Measurements from ENCODE around the gene KIFC3.

The KIFC3 gene

GRCh38 chr16:57778658-57779057 lies 23.6 kb downstream of the KIFC3 start:
- Histone ChIP-seq H2AFZ (ENCODE audit: low read depth, low read length) (no peak overlapping the region), H3K79me2 (ENCODE audit: low read length) (no peaks in the 10 kb centered on the region), H3K27me3 (ENCODE audit: low read depth, low read length) (peaks cover 2% of the 10 kb centered on the region; the same call in 1 of the 2 replicates), H3K4me1 (ENCODE audit: low read length) (no peaks in the 10 kb centered on the region), H3K36me3 (replicated peaks; ENCODE audit: low read depth, low read length) (no peaks in the 10 kb centered on the region), H3K27ac (ENCODE audit: low read length) (no peak overlapping the region), H4K20me1 (ENCODE audit: insufficient read depth, low read length) (no peaks in the 10 kb centered on the region), H3K9ac (ENCODE audit: low read length) (no peak overlapping the region), H3K9me3 (ENCODE audit: insufficient read depth, low read length) (no peaks in the 10 kb centered on the region), H3K4me3 (ENCODE audit: low read length) (no peak overlapping the region), H3K4me2 (ENCODE audit: low read length) (no peak overlapping the region)
- no peak for TF ChIP-seq EZH2phosphoT487 (IDR thresholded peaks at IDR 0.05; ENCODE audit: low read depth)
- no peak for TF ChIP-seq CTCF (IDR thresholded peaks at IDR 0.05; ENCODE audit: low read depth, low read length)

GRCh38 chr16:57775661-57776469 lies 26.4 kb downstream of the KIFC3 start:
- TF ChIP-seq EZH2phosphoT487 (IDR thresholded peaks at IDR 0.05; ENCODE audit: low read depth): no peak
- TF ChIP-seq CTCF (IDR thresholded peaks at IDR 0.05; ENCODE audit: low read depth, low read length): peak; percentile 41
- no peaks in the 10 kb centered on the region for H4K20me1 ChIP-seq (ENCODE audit: insufficient read depth, low read length)
- no peaks in the 10 kb centered on the region for H3K36me3 ChIP-seq (replicated peaks; ENCODE audit: low read depth, low read length)
- no peak overlapping the region for H3K4me2 ChIP-seq (ENCODE audit: low read length)
- H3K4me3 ChIP-seq (ENCODE audit: low read length): no peak overlapping the region
- no peak overlapping the region for H3K27ac ChIP-seq (ENCODE audit: low read length)
- no peak overlapping the region for H2AFZ ChIP-seq (ENCODE audit: low read depth, low read length)
- no peak overlapping the region for H3K9ac ChIP-seq (ENCODE audit: low read length)
- no peaks in the 10 kb centered on the region for H3K79me2 ChIP-seq (ENCODE audit: low read length)
- H3K9me3 ChIP-seq (ENCODE audit: insufficient read depth, low read length): no peaks in the 10 kb centered on the region
- no peaks in the 10 kb centered on the region for H3K27me3 ChIP-seq (ENCODE audit: low read depth, low read length)
- H3K4me1 ChIP-seq (ENCODE audit: low read length): no peaks in the 10 kb centered on the region

- H3K27me3 ChIP-seq (ENCODE audit: low read depth, low read length): no peaks in the 10 kb centered on the region
- no peak overlapping the region for H3K27ac ChIP-seq (ENCODE audit: low read length)
- no peak for TF ChIP-seq CTCF (IDR thresholded peaks at IDR 0.05; ENCODE audit: low read depth, low read length)
- TF ChIP-seq EZH2phosphoT487 (IDR thresholded peaks at IDR 0.05; ENCODE audit: low read depth): no peak
- H3K9me3 ChIP-seq (ENCODE audit: insufficient read depth, low read length): no peaks in the 10 kb centered on the region
- H3K4me2 ChIP-seq (ENCODE audit: low read length): no peak overlapping the region
- H4K20me1 ChIP-seq (ENCODE audit: insufficient read depth, low read length): no peaks in the 10 kb centered on the region
- no peak overlapping the region for H3K9ac ChIP-seq (ENCODE audit: low read length)
- H3K36me3 ChIP-seq (replicated peaks; ENCODE audit: low read depth, low read length): no peaks in the 10 kb centered on the region
- no peaks in the 10 kb centered on the region for H3K79me2 ChIP-seq (ENCODE audit: low read length)
- no peak overlapping the region for H2AFZ ChIP-seq (ENCODE audit: low read depth, low read length)
- H3K4me1 ChIP-seq (ENCODE audit: low read length): no peaks in the 10 kb centered on the region
- no peak overlapping the region for H3K4me3 ChIP-seq (ENCODE audit: low read length)
These were observed 27.5 kb downstream of the KIFC3 start for GRCh38 chr16:57774705-57775285.

GRCh38 chr16:57773655-57774295 lies 28.5 kb downstream of the KIFC3 start:
- no peaks in the 10 kb centered on the region for H3K9me3 ChIP-seq (ENCODE audit: insufficient read depth, low read length)
- no peak overlapping the region for H3K4me3 ChIP-seq (ENCODE audit: low read length)
- no peaks in the 10 kb centered on the region for H3K79me2 ChIP-seq (ENCODE audit: low read length)
- no peak overlapping the region for H3K9ac ChIP-seq (ENCODE audit: low read length)
- H4K20me1 ChIP-seq (ENCODE audit: insufficient read depth, low read length): no peaks in the 10 kb centered on the region
- TF ChIP-seq EZH2phosphoT487 (IDR thresholded peaks at IDR 0.05; ENCODE audit: low read depth) (no peak), CTCF (IDR thresholded peaks at IDR 0.05; ENCODE audit: low read depth, low read length) (no peak)
- no peaks in the 10 kb centered on the region for H3K27me3 ChIP-seq (ENCODE audit: low read depth, low read length)
- no peak overlapping the region for H3K4me2 ChIP-seq (ENCODE audit: low read length)
- no peaks in the 10 kb centered on the region for H3K36me3 ChIP-seq (replicated peaks; ENCODE audit: low read depth, low read length)
- H3K4me1 ChIP-seq (ENCODE audit: low read length): no peaks in the 10 kb centered on the region
- no peak overlapping the region for H3K27ac ChIP-seq (ENCODE audit: low read length)
- H2AFZ ChIP-seq (ENCODE audit: low read depth, low read length): no peak overlapping the region

Data from OCI-LY3 (cell line).